GM12874 (cell line): ENCODE data around the gene ARHGAP20.

ENCODE experiments used
- TF ChIP-seq, protein P1 (sequence below): IDR thresholded peaks from 2 replicates; pipeline ENCODE4 v1.5.1; 2011; ENCODE audit warnings: low read depth, mild to moderate bottlenecking, control low read depth, low read length, moderate library complexity; ENCODE audit not compliant: insufficient read depth

Gene ARHGAP20, protein sequence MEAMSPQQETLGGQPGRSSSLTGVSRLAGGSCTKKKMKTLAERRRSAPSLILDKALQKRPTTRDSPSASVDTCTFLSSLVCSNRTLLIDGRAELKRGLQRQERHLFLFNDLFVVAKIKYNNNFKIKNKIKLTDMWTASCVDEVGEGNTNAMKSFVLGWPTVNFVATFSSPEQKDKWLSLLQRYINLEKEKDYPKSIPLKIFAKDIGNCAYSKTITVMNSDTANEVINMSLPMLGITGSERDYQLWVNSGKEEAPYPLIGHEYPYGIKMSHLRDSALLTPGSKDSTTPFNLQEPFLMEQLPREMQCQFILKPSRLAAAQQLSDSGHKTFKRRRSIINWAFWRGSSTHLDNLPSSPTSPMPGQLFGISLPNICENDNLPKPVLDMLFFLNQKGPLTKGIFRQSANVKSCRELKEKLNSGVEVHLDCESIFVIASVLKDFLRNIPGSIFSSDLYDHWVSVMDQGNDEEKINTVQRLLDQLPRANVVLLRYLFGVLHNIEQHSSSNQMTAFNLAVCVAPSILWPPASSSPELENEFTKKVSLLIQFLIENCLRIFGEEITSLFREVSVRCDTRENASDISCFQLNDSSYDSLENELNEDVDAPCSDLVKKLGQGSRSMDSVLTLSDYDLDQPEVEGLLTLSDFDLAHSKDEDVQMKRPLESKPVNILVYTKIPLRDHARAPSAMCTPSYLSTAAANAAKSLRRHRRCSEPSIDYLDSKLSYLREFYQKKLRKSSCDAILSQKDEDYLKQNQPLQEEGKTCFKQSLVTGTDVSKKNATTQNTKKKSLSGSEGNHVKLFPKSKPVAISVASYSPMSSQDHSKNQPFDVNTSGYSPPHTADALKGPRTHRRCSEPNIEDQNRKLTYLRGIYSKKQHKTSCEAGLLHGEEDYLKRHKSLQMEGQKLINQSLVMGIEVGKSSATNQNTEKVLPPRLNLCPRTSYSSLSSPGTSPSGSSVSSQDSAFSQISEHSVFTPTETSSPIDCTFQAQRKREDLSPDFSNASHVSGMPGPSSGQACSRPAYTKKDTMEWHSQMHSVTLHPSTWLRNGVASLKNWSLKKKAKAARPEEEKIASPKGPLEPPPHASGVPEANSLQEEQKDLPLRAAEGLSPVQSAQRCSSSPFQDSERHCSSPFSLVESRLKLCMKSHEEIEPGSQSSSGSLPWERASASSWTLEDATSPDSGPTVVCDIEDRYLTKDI

DNA sequence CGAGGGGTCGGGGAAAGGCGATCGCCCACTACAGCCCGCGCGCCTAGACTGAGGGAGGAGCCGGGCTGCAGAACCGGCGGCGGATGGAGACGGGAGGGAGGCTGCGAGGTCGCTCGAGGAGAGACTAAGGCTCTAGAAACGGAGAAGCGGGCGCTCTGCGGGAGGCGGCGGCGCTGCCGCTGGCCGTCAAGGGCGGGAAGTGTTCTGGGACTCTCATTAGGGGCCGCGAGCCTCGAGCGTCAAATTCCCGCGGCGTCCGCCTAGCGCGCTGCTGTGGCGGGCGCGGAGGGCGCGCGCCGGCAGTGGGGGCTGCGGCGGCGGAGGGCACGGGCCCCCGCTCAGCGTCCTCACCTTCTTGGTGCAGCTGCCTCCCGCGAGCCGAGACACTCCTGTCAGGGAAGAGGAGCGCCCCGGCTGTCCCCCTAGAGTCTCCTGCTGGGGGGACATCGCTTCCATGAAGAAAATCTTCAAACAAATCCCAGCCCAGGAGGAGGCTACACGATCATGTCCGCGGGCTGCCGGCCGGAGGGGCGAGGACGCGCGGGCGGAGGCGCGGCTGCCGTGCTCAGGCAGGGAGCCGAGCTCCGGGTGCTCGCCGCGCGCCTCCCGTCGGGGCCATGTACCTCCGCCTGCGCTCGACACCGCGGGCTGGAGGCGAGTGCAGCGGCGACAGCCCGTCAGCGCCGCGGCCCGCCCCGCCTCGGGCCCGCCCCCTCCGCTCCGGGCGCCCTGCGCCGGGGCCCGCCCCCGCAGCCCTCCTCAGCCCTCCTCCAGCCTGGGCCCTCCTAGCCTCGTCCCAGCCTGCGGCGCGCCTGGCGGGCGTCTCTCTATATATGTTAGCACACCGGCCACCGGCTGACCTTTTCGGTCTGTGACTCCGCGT lies at the start of gene ARHGAP20:
Gene ARHGAP20 (minus strand): TSS at position 662 of the 883 bp plus-strand sequence. CDS start 206 bp downstream, at position 456.
- TF ChIP-seq, protein P1, sequence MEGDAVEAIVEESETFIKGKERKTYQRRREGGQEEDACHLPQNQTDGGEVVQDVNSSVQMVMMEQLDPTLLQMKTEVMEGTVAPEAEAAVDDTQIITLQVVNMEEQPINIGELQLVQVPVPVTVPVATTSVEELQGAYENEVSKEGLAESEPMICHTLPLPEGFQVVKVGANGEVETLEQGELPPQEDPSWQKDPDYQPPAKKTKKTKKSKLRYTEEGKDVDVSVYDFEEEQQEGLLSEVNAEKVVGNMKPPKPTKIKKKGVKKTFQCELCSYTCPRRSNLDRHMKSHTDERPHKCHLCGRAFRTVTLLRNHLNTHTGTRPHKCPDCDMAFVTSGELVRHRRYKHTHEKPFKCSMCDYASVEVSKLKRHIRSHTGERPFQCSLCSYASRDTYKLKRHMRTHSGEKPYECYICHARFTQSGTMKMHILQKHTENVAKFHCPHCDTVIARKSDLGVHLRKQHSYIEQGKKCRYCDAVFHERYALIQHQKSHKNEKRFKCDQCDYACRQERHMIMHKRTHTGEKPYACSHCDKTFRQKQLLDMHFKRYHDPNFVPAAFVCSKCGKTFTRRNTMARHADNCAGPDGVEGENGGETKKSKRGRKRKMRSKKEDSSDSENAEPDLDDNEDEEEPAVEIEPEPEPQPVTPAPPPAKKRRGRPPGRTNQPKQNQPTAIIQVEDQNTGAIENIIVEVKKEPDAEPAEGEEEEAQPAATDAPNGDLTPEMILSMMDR, result no peak

DNA sequence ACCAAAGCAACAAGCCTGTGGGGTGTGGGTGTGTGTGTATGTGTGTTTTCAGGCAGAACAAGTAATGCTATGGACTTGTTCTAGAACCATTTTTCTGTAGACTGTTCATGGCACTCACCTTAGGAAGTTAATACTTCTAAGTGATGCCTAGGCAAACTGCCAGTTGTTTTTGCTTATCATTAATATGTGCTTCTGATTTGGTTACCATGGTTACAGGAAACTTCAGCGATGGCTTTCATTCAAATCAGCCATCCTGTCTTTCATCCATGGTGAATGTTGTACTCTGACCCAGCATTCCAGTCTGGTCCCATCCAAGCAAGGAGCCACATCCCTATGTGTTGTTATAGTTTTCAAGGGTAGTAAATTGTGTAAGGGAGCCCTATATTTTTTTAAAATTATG lies 49.8 kb upstream of the ARHGAP20 start:
- TF ChIP-seq, protein P1, result no peak

GRCh38 chr11:110761131-110761530 lies 48.9 kb upstream of the ARHGAP20 start:
- TF ChIP-seq, protein P1, result no peak

DNA sequence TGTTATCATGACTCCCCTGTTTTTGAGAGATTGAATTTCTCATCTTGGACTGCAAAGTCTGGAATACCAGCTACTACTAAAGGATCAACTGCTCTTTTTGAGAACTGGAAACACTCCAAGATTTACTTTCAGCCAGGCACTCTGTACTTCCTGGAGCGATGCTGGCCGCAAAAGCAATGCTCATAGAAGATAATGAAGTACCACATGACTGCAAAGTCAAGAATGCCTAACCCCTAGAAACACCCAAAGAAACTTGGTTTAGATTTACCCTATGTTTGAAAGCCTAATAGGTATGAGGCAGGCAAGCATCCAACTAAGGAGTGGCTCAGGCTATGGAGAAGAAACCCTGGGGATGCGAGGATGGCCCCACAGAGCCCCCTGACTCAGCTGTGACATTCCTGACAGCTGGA lies 47.7 kb upstream of the ARHGAP20 start:
- TF ChIP-seq, protein P1, result no peak

DNA sequence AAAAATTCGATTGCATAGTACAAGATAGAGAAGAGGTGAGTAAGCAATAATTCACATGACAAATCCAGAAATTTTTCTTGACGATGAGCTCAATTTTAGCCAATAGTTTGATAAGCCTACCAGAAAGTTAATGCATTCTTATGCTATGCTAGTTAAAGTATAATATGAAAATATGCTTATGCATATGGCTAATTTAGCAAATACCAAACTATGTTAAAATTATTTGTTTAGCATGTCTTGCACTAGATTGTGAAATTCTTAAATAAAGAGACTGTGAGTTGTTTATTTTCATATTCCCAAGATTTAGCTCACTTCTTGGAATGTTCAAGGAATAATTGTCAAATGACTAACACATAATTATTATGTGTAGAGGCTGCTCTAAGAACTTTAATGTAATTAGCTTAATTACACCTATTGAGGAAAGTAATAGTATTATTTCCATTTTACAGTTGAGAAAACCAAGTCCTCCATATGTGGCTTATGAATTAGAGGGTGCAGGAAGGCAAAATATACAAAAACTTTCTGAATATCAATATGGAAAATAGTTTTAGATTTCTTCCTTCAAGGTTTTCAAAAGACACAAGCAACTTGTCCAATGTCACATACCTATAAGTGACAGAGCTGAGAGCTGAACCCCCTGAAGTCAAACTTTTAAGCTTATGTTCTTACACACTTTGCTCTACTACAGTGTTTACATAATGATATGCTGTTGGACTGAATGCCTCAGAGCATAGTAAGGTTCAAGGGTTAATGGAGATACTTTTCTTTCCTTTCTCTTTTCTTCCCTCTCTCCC lies 45.9 kb upstream of the ARHGAP20 start:
- TF ChIP-seq, protein P1, result no peak

- TF ChIP-seq, protein P1, result no peak
Observed at GRCh38 chr11:110757066-110757465, 44.8 kb upstream of the ARHGAP20 start.
